Measurements from ENCODE around the gene YIF1B.
A peak's percentile ranks its signal among the peaks of the same experiment; 100 is the strongest.
"Not testable (repeated sequence)": the region's sequence is repeated elsewhere in the genome, so short reads cannot be mapped to it uniquely, and the experiment has no call there.

YIF1B gene

DNA sequence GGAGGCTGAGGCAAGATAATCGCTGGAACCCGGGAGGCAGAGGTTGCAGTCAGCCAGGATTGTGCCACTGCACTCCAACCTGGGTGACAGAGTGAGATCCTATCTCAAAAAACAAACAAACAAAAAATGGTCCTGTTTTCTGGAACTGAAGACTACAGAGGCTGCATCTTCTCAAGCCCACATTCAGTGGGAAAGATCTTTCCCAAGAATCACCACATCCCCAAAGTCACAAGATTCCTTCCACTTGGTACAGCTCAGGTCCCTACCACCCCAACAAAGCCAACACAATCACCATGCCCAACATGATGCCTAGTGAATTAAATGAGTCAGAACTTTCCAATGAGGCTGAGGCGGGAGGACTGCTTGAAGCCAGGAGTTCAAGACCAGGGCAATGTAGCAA lies 35.1 kb upstream of the YIF1B start:
- CTCF ChIA-PET, result no interaction called here
- H3K36me3 Mint-ChIP-seq, result no peaks in the 10 kb centered on the region
- peaks cover 38% of the 10 kb centered on the region for H3K27me3 Mint-ChIP-seq
- no peaks in the 10 kb centered on the region for H3K4me1 Mint-ChIP-seq
- H3K9me3 Mint-ChIP-seq, result no peaks in the 10 kb centered on the region
- no peak for DNase-seq
- H3K4me3 Mint-ChIP-seq, result no peak overlapping the region
- no peak overlapping the region for H3K27ac Mint-ChIP-seq

GRCh38 chr19:38346837-38347236 lies 31.1 kb upstream of the YIF1B start:
- Mint-ChIP-seq H3K27ac (no peak overlapping the region), H3K36me3 (peaks cover 2% of the 10 kb centered on the region), H3K27me3 (peaks cover 11% of the 10 kb centered on the region), H3K4me3 (no peak overlapping the region), H3K4me1 (no peaks in the 10 kb centered on the region), H3K9me3 (no peaks in the 10 kb centered on the region)
- DNase-seq, result no peak
- CTCF ChIA-PET, result no interaction called here

DNA sequence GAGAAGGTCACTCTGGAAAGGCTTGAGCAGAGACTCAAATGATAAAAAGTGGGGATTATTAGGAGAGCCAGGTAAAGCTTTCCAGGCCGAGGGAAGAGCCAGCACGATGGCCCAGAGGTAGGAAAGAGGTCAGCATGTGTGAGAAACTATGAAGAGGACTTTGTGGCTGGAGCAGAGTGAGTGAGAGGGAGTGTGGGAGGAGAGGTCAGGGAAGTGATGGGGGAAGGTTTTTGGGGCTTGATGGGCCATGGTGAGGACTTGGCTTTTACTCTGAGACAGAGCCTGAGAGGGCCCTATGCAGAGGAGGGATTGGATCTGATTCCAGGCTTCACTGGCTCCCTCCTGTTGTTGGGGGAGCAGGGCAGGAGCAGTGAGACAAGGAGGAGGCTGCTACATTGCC lies 25.2 kb upstream of the YIF1B start:
- no peak overlapping the region for H3K27ac Mint-ChIP-seq

GRCh38 chr19:38339011-38339410 lies 23.3 kb upstream of the YIF1B start:
- not testable (repeated sequence) for H3K36me3 Mint-ChIP-seq, H3K4me3 Mint-ChIP-seq, H3K27ac Mint-ChIP-seq, H3K9me3 Mint-ChIP-seq, DNase-seq, H3K27me3 Mint-ChIP-seq
- H3K4me1 Mint-ChIP-seq, result peaks cover 11% of the 10 kb centered on the region
- CTCF ChIA-PET, result interaction anchor here (0.6 kb wide), 1 partner anchor 593 kb away, joined by 3 read pairs; no protein-coding TSS in a partner anchor

More for the DNA sequence above, 25.2 kb upstream of the YIF1B start:
- Mint-ChIP-seq H3K27me3 (no peaks in the 10 kb centered on the region), H3K4me3 (no peak overlapping the region), H3K36me3 (peaks cover 2% of the 10 kb centered on the region), H3K9me3 (no peaks in the 10 kb centered on the region), H3K4me1 (peaks cover 11% of the 10 kb centered on the region)
- CTCF ChIA-PET, result no interaction called here
- no peak for DNase-seq

DNA sequence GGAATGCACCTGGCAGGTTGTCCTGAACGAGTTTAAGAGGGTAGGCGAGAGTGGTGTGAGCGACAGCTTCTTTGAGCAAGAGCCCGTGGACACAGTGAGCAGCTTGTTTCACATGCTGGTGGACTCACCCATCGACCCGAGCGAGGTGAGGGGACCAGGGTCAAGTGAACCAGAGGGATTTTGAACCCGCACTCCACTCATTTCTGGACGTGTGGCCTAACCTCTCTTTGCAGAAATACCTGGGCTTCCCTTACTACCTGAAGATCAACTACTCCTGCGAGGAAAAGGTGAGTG lies 21.6 kb upstream of the YIF1B start:
- Mint-ChIP-seq H3K27me3 (no peaks in the 10 kb centered on the region), H3K36me3 (no peaks in the 10 kb centered on the region), H3K4me1 (peaks cover 11% of the 10 kb centered on the region), H3K4me3 (peak overlapping the region; percentile 87), H3K9me3 (no peaks in the 10 kb centered on the region), H3K27ac (peak overlapping the region; percentile 99)
- no peak for DNase-seq
- CTCF ChIA-PET, result no interaction called here

DNA sequence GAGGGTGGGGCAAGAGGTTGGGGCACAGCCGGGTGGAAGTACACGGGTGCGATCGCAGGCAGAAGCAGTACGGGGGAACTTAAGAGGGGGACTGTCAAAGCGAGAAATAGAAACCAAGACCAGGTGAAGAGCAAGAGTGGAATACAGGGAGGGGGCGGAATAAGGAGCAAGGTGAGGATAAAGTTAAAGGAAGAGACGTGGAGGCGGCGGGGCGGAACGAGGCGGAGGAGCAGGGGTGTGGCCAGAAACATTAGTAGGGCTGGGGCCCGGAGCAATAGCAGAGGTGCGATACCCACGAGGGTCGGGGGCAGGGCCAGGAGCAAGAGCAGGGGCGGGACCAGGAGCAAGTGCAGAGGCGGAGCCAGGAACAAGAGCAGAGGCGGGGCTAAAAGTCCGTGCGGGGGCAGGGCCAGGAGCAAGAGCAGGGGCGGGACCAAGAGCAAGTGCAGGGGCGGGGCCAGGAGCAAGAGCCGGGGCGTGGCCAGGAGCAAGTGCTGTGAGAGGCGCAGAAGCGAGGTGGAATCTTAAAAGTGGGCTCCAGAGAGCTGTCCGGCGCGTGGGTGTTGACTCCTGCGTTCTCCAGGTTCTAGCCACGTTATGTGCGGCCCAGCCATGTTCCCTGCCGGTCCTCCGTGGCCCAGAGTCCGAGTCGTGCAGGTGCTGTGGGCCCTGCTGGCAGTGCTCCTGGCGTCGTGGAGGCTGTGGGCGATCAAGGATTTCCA lies 21.1 kb upstream of the YIF1B start:
- H3K27ac Mint-ChIP-seq, result peak overlapping the region; percentile 99
- no peaks in the 10 kb centered on the region for H3K36me3 Mint-ChIP-seq
- H3K27me3 Mint-ChIP-seq, result no peaks in the 10 kb centered on the region
- peak; percentile 97 for DNase-seq
- CTCF ChIA-PET, result interaction anchor here (0.9 to 1.8 kb wide), 5 partner anchors 38 to 195 kb away, joined by 3 to 16 read pairs (median 8); partner anchors contain the start of genes GGN and PSMD8
- H3K9me3 Mint-ChIP-seq, result no peaks in the 10 kb centered on the region
- peak overlapping the region; percentile 87 for H3K4me3 Mint-ChIP-seq
- H3K4me1 Mint-ChIP-seq, result peaks cover 11% of the 10 kb centered on the region

DNA sequence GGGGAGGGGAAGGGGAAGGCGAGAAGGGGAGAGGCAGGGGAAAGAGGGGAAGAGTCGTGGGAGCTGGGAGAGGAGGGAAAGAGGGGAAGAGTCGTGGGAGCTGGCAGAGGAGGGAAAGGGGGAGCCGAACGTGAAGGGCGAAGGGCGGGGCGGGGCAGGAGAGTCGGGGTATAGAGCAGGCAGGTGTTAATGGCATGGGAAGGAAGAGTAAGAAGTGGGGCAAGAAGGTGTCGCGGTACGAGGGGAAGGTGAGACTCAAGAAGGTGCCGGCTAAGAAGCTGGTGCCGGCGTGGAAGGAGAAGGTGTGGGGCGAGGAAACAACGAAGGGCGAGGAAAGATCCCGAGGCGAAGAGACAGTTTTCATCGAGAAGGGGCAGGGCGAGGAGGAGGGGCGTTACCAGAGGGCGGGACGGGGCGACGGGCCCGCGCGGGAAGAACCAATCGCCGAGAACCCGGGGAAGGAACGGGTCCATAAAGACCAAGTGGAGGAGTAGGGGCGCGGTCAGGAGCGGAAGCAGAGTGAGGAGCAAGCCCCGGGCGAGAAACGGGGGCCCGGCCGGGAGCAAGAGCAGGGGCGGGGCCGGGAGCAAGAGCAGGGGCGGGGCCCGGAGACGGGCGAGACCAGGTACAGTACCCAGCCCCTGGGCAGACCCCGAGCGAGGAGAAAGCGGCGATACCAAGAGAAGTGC lies 20.3 kb upstream of the YIF1B start:
- H3K9me3 Mint-ChIP-seq, result no peaks in the 10 kb centered on the region
- H3K4me3 Mint-ChIP-seq, result peak overlapping the region; percentile 87
- H3K4me1 Mint-ChIP-seq, result peaks cover 11% of the 10 kb centered on the region
- peak; percentile 98 for DNase-seq
- CTCF ChIA-PET, result interaction anchor here (0.7 to 2.6 kb wide), 13 partner anchors 18 to 433 kb away, joined by 3 to 16 read pairs (median 5); partner anchors contain the start of genes C19orf33, GGN, PSMD8 and SIPA1L3
- H3K27ac Mint-ChIP-seq, result peak overlapping the region; percentile 99
- H3K27me3 Mint-ChIP-seq, result no peaks in the 10 kb centered on the region
- H3K36me3 Mint-ChIP-seq, result peaks cover under 1% of the 10 kb centered on the region

- H3K27ac Mint-ChIP-seq, result no peak overlapping the region
- DNase-seq, result no peak
- CTCF ChIA-PET, result interaction anchor here (1.2 kb wide), 1 partner anchor 89 kb away, joined by 4 read pairs; no protein-coding TSS in a partner anchor
- H3K9me3 Mint-ChIP-seq, result no peaks in the 10 kb centered on the region
- peaks cover 10% of the 10 kb centered on the region for H3K36me3 Mint-ChIP-seq
- H3K4me3 Mint-ChIP-seq, result no peak overlapping the region
- no peaks in the 10 kb centered on the region for H3K27me3 Mint-ChIP-seq
- H3K4me1 Mint-ChIP-seq, result peaks cover 8% of the 10 kb centered on the region
Observed at GRCh38 chr19:38333245-38333644, 17.5 kb upstream of the YIF1B start.

GRCh38 chr19:38331728-38332127 lies 16.0 kb upstream of the YIF1B start:
- peaks cover under 1% of the 10 kb centered on the region for H3K4me1 Mint-ChIP-seq
- CTCF ChIA-PET, result interaction anchor here (1.1 to 2.3 kb wide), 2 partner anchors 87 to 432 kb away, joined by 3 to 13 read pairs; no protein-coding TSS in a partner anchor
- H3K4me3 Mint-ChIP-seq, result no peak overlapping the region
- H3K27me3 Mint-ChIP-seq, result no peaks in the 10 kb centered on the region
- H3K9me3 Mint-ChIP-seq, result no peaks in the 10 kb centered on the region
- no peak for DNase-seq
- H3K27ac Mint-ChIP-seq, result no peak overlapping the region
- peaks cover 17% of the 10 kb centered on the region for H3K36me3 Mint-ChIP-seq

DNA sequence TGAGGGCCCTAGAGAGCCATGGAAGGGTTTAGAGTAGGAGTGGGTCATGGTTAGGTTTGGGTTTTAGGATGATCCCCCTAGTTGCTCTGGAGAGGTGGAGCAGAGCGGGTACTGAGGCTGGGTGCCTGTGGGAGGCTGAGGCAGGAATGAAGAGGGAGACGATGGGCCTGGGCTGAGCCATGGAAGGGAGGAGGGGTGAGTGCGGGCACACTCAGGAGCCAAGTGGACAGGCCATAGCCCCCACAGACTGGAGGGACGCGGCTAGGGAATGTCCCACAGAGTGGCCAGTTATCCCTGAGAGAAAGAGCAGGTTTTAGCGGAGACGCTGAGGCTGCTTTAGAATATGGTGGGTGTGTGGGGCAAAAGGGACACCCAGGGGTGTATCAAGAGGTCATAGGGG lies 13.9 kb upstream of the YIF1B start:
- CTCF ChIA-PET, result interaction anchor here (1.2 kb wide), 1 partner anchor 10 kb away, joined by 4 read pairs; the partner anchor contains the start of gene KCNK6
- H3K36me3 Mint-ChIP-seq, result peaks cover 24% of the 10 kb centered on the region

GRCh38 chr19:38326591-38326990 lies 10.8 kb upstream of the YIF1B start:
- H3K4me3 Mint-ChIP-seq, result no peak overlapping the region
- no peaks in the 10 kb centered on the region for H3K27me3 Mint-ChIP-seq
- H3K27ac Mint-ChIP-seq, result no peak overlapping the region
- DNase-seq, result no peak
- H3K9me3 Mint-ChIP-seq, result no peaks in the 10 kb centered on the region
- peaks cover 12% of the 10 kb centered on the region for H3K4me1 Mint-ChIP-seq
- peaks cover 32% of the 10 kb centered on the region for H3K36me3 Mint-ChIP-seq
- CTCF ChIA-PET, result no interaction called here

More for the DNA sequence above, 13.9 kb upstream of the YIF1B start:
- H3K9me3 Mint-ChIP-seq, result no peaks in the 10 kb centered on the region
- DNase-seq, result no peak
- no peaks in the 10 kb centered on the region for H3K27me3 Mint-ChIP-seq
- no peak overlapping the region for H3K27ac Mint-ChIP-seq
- no peak overlapping the region for H3K4me3 Mint-ChIP-seq
- H3K4me1 Mint-ChIP-seq, result no peaks in the 10 kb centered on the region

- CTCF ChIA-PET, result no interaction called here
- no peak for DNase-seq
- Mint-ChIP-seq H3K9me3 (no peaks in the 10 kb centered on the region), H3K36me3 (peaks cover 24% of the 10 kb centered on the region), H3K4me1 (peaks cover 26% of the 10 kb centered on the region), H3K4me3 (no peak overlapping the region), H3K27ac (no peak overlapping the region), H3K27me3 (no peaks in the 10 kb centered on the region)
Observed at GRCh38 chr19:38324431-38324830, 8.7 kb upstream of the YIF1B start.

- CTCF ChIA-PET, result no interaction called here
- Mint-ChIP-seq H3K27me3 (peaks cover 3% of the 10 kb centered on the region), H3K36me3 (peaks cover 22% of the 10 kb centered on the region), H3K4me3 (no peak overlapping the region), H3K4me1 (peaks cover 38% of the 10 kb centered on the region), H3K9me3 (no peaks in the 10 kb centered on the region), H3K27ac (no peak overlapping the region)
- DNase-seq, result no peak
Observed at GRCh38 chr19:38323291-38323690, 7.5 kb upstream of the YIF1B start.

DNA sequence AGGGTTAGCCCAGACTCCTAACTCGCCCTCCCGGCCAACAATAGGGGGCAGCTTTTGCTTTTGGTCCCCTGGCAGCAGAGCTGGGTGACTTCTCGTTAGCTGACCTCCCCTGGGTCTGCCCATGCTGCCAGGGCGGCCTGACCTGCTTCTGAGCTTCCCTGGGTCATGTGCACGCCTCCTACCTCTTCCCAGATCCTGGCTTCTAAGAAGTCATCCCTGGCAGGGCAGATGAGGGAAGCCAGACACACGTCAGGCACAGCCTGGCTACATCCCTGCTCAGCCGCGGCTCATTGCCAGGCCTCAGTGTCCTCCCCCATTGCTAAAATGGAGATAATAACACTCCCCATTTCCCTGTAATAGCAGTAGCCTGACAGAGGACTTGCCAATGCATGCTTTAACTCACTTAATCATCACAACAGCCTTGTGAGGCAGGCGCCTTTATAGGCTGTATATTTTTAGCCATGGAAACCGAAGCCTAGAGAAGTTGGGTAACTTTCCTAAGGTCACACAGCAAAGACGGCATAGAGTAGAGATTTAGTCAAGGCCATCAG lies 6.0 kb upstream of the YIF1B start:
- peak overlapping the region; percentile 84 for H3K4me3 Mint-ChIP-seq
- H3K27ac Mint-ChIP-seq, result no peak overlapping the region
- CTCF ChIA-PET, result interaction anchor here (0.9 to 1.2 kb wide), 2 partner anchors 78 kb away, joined by 3 to 4 read pairs; no protein-coding TSS in a partner anchor
- no peaks in the 10 kb centered on the region for H3K9me3 Mint-ChIP-seq
- peaks cover 52% of the 10 kb centered on the region for H3K4me1 Mint-ChIP-seq
- DNase-seq, result no peak
- peaks cover 3% of the 10 kb centered on the region for H3K27me3 Mint-ChIP-seq
- peaks cover 15% of the 10 kb centered on the region for H3K36me3 Mint-ChIP-seq

All from activated naive CD4-positive, alpha-beta T cell treated with anti-CD3 and anti-CD28 coated beads, Interleukin-2, amount 10 ng/mL, durations not matched to agents 7 days and 5 days (primary cell).